Vagina (tissue), 2 donors: ENCODE measurements around the gene SOX14.

Experiments used
- POLR2A ChIP-seq, 2 donors: fragments of 450-650 bp; IDR thresholded peaks; one replicate each; pipeline ENCODE4 v1.6.1; 2017; ENCODE audit warnings: antibody characterized with exemption in 2 of 2, mild to moderate bottlenecking in 2 of 2, moderate library complexity in 2 of 2
- POLR2AphosphoS5 ChIP-seq, 2 donors: sonication (generic); formaldehyde crosslinking; IDR thresholded peaks; one replicate each; pipeline ENCODE4 v1.9.0; 2017; ENCODE audit warnings: antibody characterized with exemption in 2 of 2, mild to moderate bottlenecking in 2 of 2, low read depth in 1 of 2; ENCODE audit not compliant: insufficient read depth in 1 of 2
- TF ChIP-seq, protein P1 (sequence below), 3 experiments: fragments of 450-650 bp in 2 of 3; fragments of 200-600 bp in 1 of 3; sonication (generic) in 1 of 3; IDR thresholded peaks; one replicate each; pipeline ENCODE4 v1.5.1; 2017 to 2019; ENCODE audit warnings: antibody characterized with exemption in 3 of 3, mild to moderate bottlenecking in 2 of 3, moderate library complexity in 2 of 3

- TF ChIP-seq, protein P1, sequence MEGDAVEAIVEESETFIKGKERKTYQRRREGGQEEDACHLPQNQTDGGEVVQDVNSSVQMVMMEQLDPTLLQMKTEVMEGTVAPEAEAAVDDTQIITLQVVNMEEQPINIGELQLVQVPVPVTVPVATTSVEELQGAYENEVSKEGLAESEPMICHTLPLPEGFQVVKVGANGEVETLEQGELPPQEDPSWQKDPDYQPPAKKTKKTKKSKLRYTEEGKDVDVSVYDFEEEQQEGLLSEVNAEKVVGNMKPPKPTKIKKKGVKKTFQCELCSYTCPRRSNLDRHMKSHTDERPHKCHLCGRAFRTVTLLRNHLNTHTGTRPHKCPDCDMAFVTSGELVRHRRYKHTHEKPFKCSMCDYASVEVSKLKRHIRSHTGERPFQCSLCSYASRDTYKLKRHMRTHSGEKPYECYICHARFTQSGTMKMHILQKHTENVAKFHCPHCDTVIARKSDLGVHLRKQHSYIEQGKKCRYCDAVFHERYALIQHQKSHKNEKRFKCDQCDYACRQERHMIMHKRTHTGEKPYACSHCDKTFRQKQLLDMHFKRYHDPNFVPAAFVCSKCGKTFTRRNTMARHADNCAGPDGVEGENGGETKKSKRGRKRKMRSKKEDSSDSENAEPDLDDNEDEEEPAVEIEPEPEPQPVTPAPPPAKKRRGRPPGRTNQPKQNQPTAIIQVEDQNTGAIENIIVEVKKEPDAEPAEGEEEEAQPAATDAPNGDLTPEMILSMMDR (IDR thresholded peaks at IDR 0.05): no peak
- TF ChIP-seq POLR2AphosphoS5 (IDR thresholded peaks at IDR 0.05; ENCODE audit: insufficient read depth in 1 of 2, low read depth in 1 of 2) (no peak), POLR2A (IDR thresholded peaks at IDR 0.05) (no peak)
These were observed 4.5 kb downstream of the SOX14 start for GRCh38 chr3:137768361-137769321.
